ENCODE measurements around the gene CPLANE2.

Gene CPLANE2

DNA sequence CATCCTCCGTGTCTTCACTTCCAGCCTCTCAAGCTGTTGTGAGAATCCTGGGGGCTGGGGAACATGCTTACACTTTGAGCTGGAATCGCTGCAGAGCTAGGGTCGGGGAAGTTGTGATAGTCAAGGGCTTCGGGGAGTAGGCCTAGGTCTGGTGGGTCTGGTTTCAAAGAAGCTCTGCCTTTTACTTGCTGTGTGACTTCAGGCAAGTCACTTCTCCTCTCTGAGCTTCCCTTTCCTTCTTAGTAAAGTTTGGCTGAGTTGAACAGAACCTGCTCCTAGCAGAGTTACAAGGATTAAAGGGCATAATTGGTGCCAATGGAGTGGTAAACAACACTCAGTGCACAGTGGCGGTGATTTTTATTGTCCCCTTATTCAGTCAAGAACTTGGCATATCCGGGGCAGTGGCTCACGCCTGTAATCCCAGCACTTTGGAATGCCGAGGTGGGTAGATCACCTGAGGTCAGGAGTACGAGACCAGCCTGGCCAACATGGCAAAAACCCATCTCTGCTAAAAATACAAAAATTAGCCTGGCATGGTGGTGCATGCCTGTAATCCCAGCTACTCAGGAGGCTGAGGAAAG, 50.2 kb downstream of the CPLANE2 start:
- no peak for DNase-seq

GRCh38 chr1:16184557-16185303, 52.3 kb downstream of the CPLANE2 start:
- no peak for DNase-seq

DNA sequence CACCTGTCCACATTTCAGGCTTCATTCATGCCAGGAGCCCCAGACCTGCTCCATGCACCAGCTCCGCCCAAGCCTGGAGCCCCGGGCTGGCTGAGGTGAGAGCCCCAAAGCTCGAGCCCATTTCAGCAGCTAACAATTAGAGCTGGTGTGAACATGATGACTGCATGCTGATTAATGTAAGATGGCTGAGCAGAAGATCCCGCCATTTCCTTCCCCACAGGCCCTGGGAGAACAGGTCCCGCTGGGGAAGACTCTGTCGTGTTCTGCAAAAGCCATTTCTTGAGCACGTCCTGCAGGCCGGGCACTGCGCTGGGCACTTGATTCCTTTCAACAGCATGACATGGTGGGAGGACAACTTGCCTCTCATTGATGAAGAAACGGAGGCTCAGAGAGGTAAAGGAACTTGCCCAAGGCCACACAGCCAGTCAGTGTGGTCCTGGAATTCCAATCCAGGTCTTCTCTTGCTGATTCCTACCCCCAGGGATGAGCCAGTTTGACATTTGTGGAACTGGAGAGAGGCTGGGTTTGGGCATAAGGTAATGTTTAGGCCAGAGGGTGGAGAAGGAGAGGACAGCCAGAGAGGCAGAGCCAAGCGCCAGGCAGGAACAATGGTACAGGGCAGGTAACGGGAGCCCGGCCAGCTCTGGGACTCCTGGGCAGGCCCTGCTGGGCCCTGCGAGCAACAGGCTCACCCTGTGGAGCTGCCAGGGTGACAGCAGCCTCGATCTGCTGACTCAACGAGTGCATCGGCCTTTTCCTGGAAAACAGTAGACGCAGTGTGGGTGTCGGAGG, 53.0 kb downstream of the CPLANE2 start:
- no peak for DNase-seq

DNA sequence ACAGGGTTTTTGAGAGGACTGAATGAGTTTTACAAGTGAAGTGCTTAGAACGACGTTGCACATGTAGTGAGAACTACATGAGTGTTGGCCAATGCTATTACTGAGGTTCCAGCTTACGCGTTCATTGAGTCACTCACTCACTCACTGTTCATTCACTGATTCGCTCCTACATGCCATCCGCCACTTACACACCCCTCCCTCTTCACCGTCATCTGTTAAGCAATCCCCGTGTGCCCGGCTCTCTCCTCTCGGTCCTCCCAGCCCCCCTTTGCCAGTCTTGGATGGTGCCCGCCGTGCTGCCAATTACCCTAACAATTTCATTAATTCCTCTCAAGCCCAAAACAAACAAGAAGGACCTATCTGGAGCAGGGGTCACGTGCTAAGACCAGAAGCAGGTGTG, 53.8 kb downstream of the CPLANE2 start:
- DNase-seq = no peak

DNA sequence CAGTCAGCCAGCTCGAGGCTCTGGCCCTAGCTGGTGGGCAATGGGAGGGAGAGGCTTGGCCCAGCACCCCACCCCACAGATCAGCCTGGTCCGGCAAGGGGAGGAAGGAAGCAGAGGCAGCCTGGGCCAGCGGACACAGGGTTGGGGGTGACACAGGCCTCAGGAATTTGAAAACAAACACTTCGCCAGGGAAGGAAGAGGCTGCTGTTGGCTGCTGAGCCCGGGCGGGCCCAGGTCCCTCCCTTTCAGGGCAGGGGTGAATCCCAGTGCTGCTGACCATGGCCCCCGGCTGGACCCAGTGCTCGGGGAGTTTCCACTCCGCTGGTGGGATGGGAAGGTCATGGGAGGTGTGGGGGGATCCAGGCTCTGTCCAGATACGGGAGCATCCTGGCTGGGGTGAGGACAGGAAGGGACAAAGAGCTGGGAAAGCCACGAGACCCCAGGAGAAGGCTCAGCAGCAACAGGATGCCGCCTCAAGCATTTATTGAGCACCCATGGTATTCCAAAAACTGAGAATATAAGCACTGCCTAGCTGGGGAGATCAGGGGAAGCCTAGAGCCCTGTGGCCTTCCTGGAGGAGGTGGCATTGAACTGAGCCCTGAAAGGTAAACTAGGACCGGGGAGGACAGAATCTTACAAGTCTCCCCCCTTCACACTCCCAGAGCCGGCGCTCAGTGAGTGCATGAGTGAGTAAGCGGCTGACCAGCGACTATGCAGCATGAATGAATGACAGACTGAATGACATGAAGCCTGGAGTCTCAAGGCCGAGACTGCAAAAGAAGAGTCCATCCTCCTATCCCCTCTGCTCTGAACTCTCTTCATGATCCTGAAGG, 54.9 kb downstream of the CPLANE2 start:
- no peak for DNase-seq
